Caco-2 (cell line): ENCODE results near the gene FAM107B. TPM values are rescaled to one million over a fixed set of nuclear protein-coding genes. Genes with fewer than 3 reads are reported as not detected.

ENCODE experiments used
- BruUV-seq: library from RNA; stranded (reverse); fragments of 400-500 nt; replicated peaks from 2 replicates; lab custom pipeline; 2021; lab: Mats Ljungman, UMichigan
- CTCF ChIA-PET: fragments of 300-600 bp; sonication (Branson Sonifier 250); formaldehyde crosslinking; loops from one replicate; lab custom pipeline; 2022; ENCODE audit warnings: antibody characterized with exemption; lab: Charles Lee
- POLR2A ChIA-PET: fragments of 300-600 bp; sonication (Branson Sonifier 250); formaldehyde crosslinking; loops from one replicate; lab custom pipeline; 2022; ENCODE audit warnings: antibody characterized with exemption; lab: Charles Lee
- DNase-seq, 2 experiments: peaks; one replicate each; pipeline versions ENCODE4 v3.0.0 to v3.0.0-alpha.2; 2020 to 2022
- H3K27me3 ChIP-seq: replicated peaks from 2 replicates; pipeline ENCODE4 v1.6.0; 2011; ENCODE audit warnings: low read length; ENCODE audit not compliant: control insufficient read depth, insufficient read depth
- H3K36me3 ChIP-seq: 2 replicates; pipeline ENCODE4 v1.5.1; 2011; ENCODE audit warnings: low read length; ENCODE audit not compliant: control insufficient read depth, insufficient read depth
- H3K4me1 ChIP-seq: fragments of 250-450 bp; sonication (Bioruptor Pico); 2 replicates; pipeline ENCODE4 v1.5.1; 2020; ENCODE audit warnings: mild to moderate bottlenecking
- H3K4me3 ChIP-seq: 2 replicates; pipeline ENCODE4 v1.5.1; 2011; ENCODE audit warnings: low read depth, mild to moderate bottlenecking, control low read depth, low read length
- H3K9me3 ChIP-seq: fragments of 250-450 bp; sonication (Bioruptor Pico); 2 replicates; pipeline ENCODE4 v1.5.1; 2020; ENCODE audit warnings: mild to moderate bottlenecking, moderate library complexity
- H3K27ac Mint-ChIP-seq: one replicate; pipeline ENCODE4 v1.8.0; 2022; ENCODE audit warnings: mixed read lengths; ENCODE audit not compliant: unreplicated experiment
- H3K27me3 Mint-ChIP-seq: one replicate; pipeline ENCODE4 v1.8.0; 2022; ENCODE audit warnings: mixed read lengths; ENCODE audit not compliant: insufficient read depth, unreplicated experiment
- H3K36me3 Mint-ChIP-seq: one replicate; pipeline ENCODE4 v1.8.0; 2022; ENCODE audit warnings: mild to moderate bottlenecking, mixed read lengths; ENCODE audit not compliant: insufficient read depth, unreplicated experiment
- H3K4me1 Mint-ChIP-seq: one replicate; pipeline ENCODE4 v1.8.0; 2022; ENCODE audit warnings: low read depth, mixed read lengths; ENCODE audit not compliant: unreplicated experiment
- H3K4me3 Mint-ChIP-seq: one replicate; pipeline ENCODE4 v1.8.0; 2022; ENCODE audit warnings: mild to moderate bottlenecking, moderate library complexity, mixed read lengths; ENCODE audit not compliant: unreplicated experiment
- H3K9me3 Mint-ChIP-seq: one replicate; pipeline ENCODE4 v1.8.0; 2022; ENCODE audit warnings: mixed read lengths; ENCODE audit not compliant: unreplicated experiment
- intact Hi-C: fragments of 100-400 bp; cut with micrococcal nuclease; formaldehyde crosslinking; loops from one replicate; pipeline ENCODE4 v1.10.0; 2022; ENCODE audit not compliant: unreplicated experiment
- total RNA-seq: library from RNA; stranded (reverse); gene quantifications from 2 replicates; pipeline ENCODE4 v1.2.3, GENCODE V29; 2022
- TF ChIP-seq, protein P1 (sequence below), 2 experiments: fragments of 200-600 bp in 1 of 2; IDR thresholded peaks; 1 replicate in 1 of 2; 2 replicates in 1 of 2; pipeline versions ENCODE4 v1.5.1 to v1.8.0; 2011 to 2022; ENCODE audit warnings: antibody characterized with exemption in 1 of 2, control low read depth in 1 of 2, inconsistent platforms in 1 of 2, low read depth in 1 of 2, low read length in 1 of 2, mild to moderate bottlenecking in 1 of 2, moderate library complexity in 1 of 2; ENCODE audit not compliant: insufficient read depth in 1 of 2, severe bottlenecking in 1 of 2, unreplicated experiment in 1 of 2

Gene FAM107B
- total RNA-seq, 1 experiment from 2014 or later: 206 TPM

DNA sequence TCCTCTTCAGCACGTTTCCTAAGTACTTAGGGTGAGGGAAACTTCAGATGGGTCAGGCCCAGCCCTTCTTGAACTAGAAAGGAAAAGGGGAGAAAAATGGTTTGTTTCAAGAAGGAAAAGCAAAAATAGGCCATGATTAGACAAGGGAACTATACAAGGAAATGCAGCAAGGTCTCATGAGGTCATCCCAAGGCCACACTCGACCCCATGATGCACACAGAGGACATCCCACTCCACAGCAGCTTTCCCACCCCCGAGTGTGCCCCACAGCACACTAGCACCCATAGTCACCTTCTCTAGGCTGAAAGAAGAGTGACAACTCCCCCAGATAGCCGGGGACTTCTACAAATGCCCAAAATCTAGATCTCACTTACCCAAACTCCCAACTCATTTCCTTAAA is 173.4 kb downstream of the FAM107B start:
- intact Hi-C loops: loop anchor here (5.0 kb wide), 4 partner anchors 51 to 236 kb away; partner anchors contain the start of genes CDNF, HSPA14 and MSANTD7
- Mint-ChIP-seq H3K9me3 (no peaks in the 10 kb centered on the region), H3K4me3 (peak overlapping the region; percentile 98), H3K27ac (peak overlapping the region; percentile 34), H3K27me3 (no peaks in the 10 kb centered on the region), H3K4me1 (peaks cover 52% of the 10 kb centered on the region), H3K36me3 (peaks cover 75% of the 10 kb centered on the region)
- Histone ChIP-seq H3K27me3 (no peaks in the 10 kb centered on the region), H3K4me1 (peaks cover 57% of the 10 kb centered on the region), H3K4me3 (no peak overlapping the region), H3K9me3 (no peaks in the 10 kb centered on the region), H3K36me3 (peaks cover 16% of the 10 kb centered on the region)
- ChIA-PET POLR2A (interaction anchor here (1.0 kb wide), 1 partner anchor 236 kb away, joined by 3 read pairs; the partner anchor contains the start of gene CDNF), CTCF (interaction anchor here (1.0 kb wide), 1 partner anchor 11 kb away, joined by 3 read pairs; no protein-coding TSS in a partner anchor)
- TF ChIP-seq, protein P1, sequence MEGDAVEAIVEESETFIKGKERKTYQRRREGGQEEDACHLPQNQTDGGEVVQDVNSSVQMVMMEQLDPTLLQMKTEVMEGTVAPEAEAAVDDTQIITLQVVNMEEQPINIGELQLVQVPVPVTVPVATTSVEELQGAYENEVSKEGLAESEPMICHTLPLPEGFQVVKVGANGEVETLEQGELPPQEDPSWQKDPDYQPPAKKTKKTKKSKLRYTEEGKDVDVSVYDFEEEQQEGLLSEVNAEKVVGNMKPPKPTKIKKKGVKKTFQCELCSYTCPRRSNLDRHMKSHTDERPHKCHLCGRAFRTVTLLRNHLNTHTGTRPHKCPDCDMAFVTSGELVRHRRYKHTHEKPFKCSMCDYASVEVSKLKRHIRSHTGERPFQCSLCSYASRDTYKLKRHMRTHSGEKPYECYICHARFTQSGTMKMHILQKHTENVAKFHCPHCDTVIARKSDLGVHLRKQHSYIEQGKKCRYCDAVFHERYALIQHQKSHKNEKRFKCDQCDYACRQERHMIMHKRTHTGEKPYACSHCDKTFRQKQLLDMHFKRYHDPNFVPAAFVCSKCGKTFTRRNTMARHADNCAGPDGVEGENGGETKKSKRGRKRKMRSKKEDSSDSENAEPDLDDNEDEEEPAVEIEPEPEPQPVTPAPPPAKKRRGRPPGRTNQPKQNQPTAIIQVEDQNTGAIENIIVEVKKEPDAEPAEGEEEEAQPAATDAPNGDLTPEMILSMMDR (IDR thresholded peaks at IDR 0.05; ENCODE audit: insufficient read depth in 1 of 2, low read depth in 1 of 2, low read length in 1 of 2, severe bottlenecking in 1 of 2, unreplicated experiment in 1 of 2): no peak
- BruUV-seq: no TSS peak
- DNase-seq: no peak

DNA sequence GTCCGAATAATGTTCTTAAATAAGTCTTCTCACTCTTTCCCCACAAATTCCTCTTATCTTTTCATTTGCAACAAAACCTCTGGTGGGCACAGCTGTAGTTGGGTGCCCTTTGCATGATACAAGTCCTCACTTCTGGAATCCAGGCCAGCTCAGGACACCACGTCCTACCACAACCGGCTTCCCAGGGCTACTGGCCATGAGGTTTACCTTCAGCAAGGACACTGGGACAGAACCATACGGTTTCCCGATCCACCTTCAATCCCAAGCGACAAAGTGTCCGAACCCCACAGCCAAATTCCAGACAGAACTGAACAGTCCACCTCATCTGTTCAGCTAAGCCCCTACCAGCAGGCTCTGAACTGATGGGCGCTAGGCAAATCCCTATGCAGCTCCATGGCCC is 174.6 kb downstream of the FAM107B start:
- no TSS peak for BruUV-seq
- ChIA-PET CTCF (no interaction called here), POLR2A (no interaction called here)
- H3K27me3 Mint-ChIP-seq: no peaks in the 10 kb centered on the region
- H3K9me3 Mint-ChIP-seq: no peaks in the 10 kb centered on the region
- H3K36me3 ChIP-seq: peaks cover 20% of the 10 kb centered on the region
- no peak overlapping the region for H3K4me3 Mint-ChIP-seq
- peak overlapping the region; percentile 27 for H3K27ac Mint-ChIP-seq
- DNase-seq: no peak
- H3K4me1 ChIP-seq: peaks cover 60% of the 10 kb centered on the region
- no peaks in the 10 kb centered on the region for H3K9me3 ChIP-seq
- no peaks in the 10 kb centered on the region for H3K27me3 ChIP-seq
- intact Hi-C loops: loop anchor here (5.0 kb wide), 4 partner anchors 52 to 237 kb away; partner anchors contain the start of genes CDNF, HSPA14 and MSANTD7
- H3K36me3 Mint-ChIP-seq: peaks cover 87% of the 10 kb centered on the region
- no peak overlapping the region for H3K4me3 ChIP-seq
- TF ChIP-seq, protein P1 (IDR thresholded peaks at IDR 0.05; ENCODE audit: insufficient read depth in 1 of 2, low read depth in 1 of 2, low read length in 1 of 2, severe bottlenecking in 1 of 2, unreplicated experiment in 1 of 2): no peak
- peaks cover 54% of the 10 kb centered on the region for H3K4me1 Mint-ChIP-seq

- no peak overlapping the region for H3K4me3 ChIP-seq
- intact Hi-C loops: no loop called here
- H3K9me3 ChIP-seq: no peaks in the 10 kb centered on the region
- ChIA-PET CTCF (interaction anchor here (0.6 to 1.1 kb wide), 2 partner anchors 75 to 226 kb away, joined by 3 to 4 read pairs; no protein-coding TSS in a partner anchor), POLR2A (no interaction called here)
- TF ChIP-seq, protein P1 (IDR thresholded peaks at IDR 0.05; ENCODE audit: insufficient read depth in 1 of 2, low read depth in 1 of 2, low read length in 1 of 2, severe bottlenecking in 1 of 2, unreplicated experiment in 1 of 2): no peak
- no peaks in the 10 kb centered on the region for H3K27me3 ChIP-seq
- no peak for DNase-seq
- BruUV-seq: no TSS peak
- peaks cover 63% of the 10 kb centered on the region for H3K4me1 ChIP-seq
- Mint-ChIP-seq H3K27ac (peak overlapping the region; percentile 27), H3K36me3 (peaks cover 90% of the 10 kb centered on the region), H3K4me1 (peaks cover 54% of the 10 kb centered on the region), H3K9me3 (no peaks in the 10 kb centered on the region), H3K4me3 (no peak overlapping the region), H3K27me3 (no peaks in the 10 kb centered on the region)
- peaks cover 20% of the 10 kb centered on the region for H3K36me3 ChIP-seq
Observed at GRCh38 chr10:14598809-14599764, 175.6 kb downstream of the FAM107B start.
